Mesenchymal stem cell (in vitro differentiated cells and primary cell): ENCODE measurements around the gene AHNAK2.
A peak's percentile ranks its signal among the peaks of the same experiment; 100 is the strongest.

Source experiments
- DNase-seq: peaks from one replicate; pipeline ENCODE4 v3.0.0-alpha.2; 2013
- H2AFZ ChIP-seq: one replicate; pipeline ENCODE4 v1.6.1; 2013; ENCODE audit warnings: low read depth, mild to moderate bottlenecking, control low read depth, inconsistent platforms, low read length, moderate library complexity
- H2AK5ac ChIP-seq: 2 replicates; pipeline ENCODE4 v1.6.1; 2013; ENCODE audit warnings: low read length, moderate library complexity, mild to moderate bottlenecking, inconsistent platforms; ENCODE audit not compliant: severe bottlenecking
- H2BK120ac ChIP-seq: one replicate; pipeline ENCODE4 v1.6.1; 2013; ENCODE audit warnings: low read depth, mild to moderate bottlenecking, inconsistent platforms, low read length, moderate library complexity
- H2BK12ac ChIP-seq, 2 experiments: one replicate each; pipeline ENCODE4 v1.6.1; 2013; ENCODE audit warnings: inconsistent platforms in 2 of 2, low read length in 2 of 2, mild to moderate bottlenecking in 2 of 2, moderate library complexity in 2 of 2, control low read depth in 1 of 2
- H2BK15ac ChIP-seq: one replicate; pipeline ENCODE4 v1.6.1; 2013; ENCODE audit warnings: mild to moderate bottlenecking, low read depth, inconsistent platforms; ENCODE audit not compliant: poor library complexity, severe bottlenecking
- H2BK5ac ChIP-seq: 2 replicates; pipeline ENCODE4 v1.6.1; 2013; ENCODE audit warnings: low read depth, mild to moderate bottlenecking, low read length, control low read depth, inconsistent platforms; ENCODE audit not compliant: poor library complexity, severe bottlenecking
- H3K14ac ChIP-seq, 2 experiments: one replicate each; pipeline ENCODE4 v1.6.1; 2013; ENCODE audit warnings: inconsistent platforms in 2 of 2, low read length in 2 of 2, control low read depth in 1 of 2, mild to moderate bottlenecking in 1 of 2, moderate library complexity in 1 of 2
- H3K18ac ChIP-seq, 2 experiments: one replicate each; pipeline ENCODE4 v1.6.1; 2013; ENCODE audit warnings: inconsistent platforms in 2 of 2, low read length in 2 of 2, control low read depth in 1 of 2, low read depth in 1 of 2, mild to moderate bottlenecking in 1 of 2
- H3K23ac ChIP-seq, 2 experiments: one replicate each; pipeline ENCODE4 v1.6.1; 2013; ENCODE audit warnings: inconsistent platforms in 2 of 2, low read length in 2 of 2, mild to moderate bottlenecking in 2 of 2, moderate library complexity in 2 of 2, control low read depth in 1 of 2
- H3K27ac ChIP-seq: 2 replicates; pipeline ENCODE4 v1.5.1; 2013; ENCODE audit warnings: mild to moderate bottlenecking, moderate library complexity, low read length, control low read depth, inconsistent platforms; ENCODE audit not compliant: poor library complexity, severe bottlenecking
- H3K27me3 ChIP-seq, 2 experiments: 2 replicates each; pipeline versions ENCODE4 v1.6.1 to v1.7.0; 2013; ENCODE audit warnings: low read length in 2 of 2, mild to moderate bottlenecking in 2 of 2, moderate library complexity in 2 of 2, control low read depth in 1 of 2, inconsistent platforms in 1 of 2; ENCODE audit not compliant: control insufficient read depth in 1 of 2, insufficient read depth in 1 of 2
- H3K36me3 ChIP-seq, 2 experiments: 2 replicates each; pipeline versions ENCODE4 v1.6.1 to v1.7.0; 2013; ENCODE audit warnings: low read length in 2 of 2, control low read depth in 1 of 2, inconsistent platforms in 1 of 2, low read depth in 1 of 2, mild to moderate bottlenecking in 1 of 2; ENCODE audit not compliant: insufficient read depth in 2 of 2, control insufficient read depth in 1 of 2
- H3K4ac ChIP-seq, 2 experiments: one replicate each; pipeline ENCODE4 v1.6.1; 2013; ENCODE audit warnings: inconsistent platforms in 2 of 2, low read length in 2 of 2, mild to moderate bottlenecking in 2 of 2, moderate library complexity in 2 of 2, control low read depth in 1 of 2, low read depth in 1 of 2
- H3K4me1 ChIP-seq: 2 replicates; pipeline ENCODE4 v1.6.1; 2013; ENCODE audit warnings: low read depth, low read length, control low read depth; ENCODE audit not compliant: control insufficient read depth, insufficient read depth
- H3K4me2 ChIP-seq: 2 replicates; pipeline ENCODE4 v1.6.1; 2013; ENCODE audit warnings: low read length, mild to moderate bottlenecking, inconsistent platforms; ENCODE audit not compliant: poor library complexity, severe bottlenecking
- H3K4me3 ChIP-seq, 2 experiments: 2 replicates each; pipeline versions ENCODE4 v1.5.1 to v1.7.0; 2013; ENCODE audit warnings: low read length in 2 of 2, mild to moderate bottlenecking in 2 of 2, control low read depth in 1 of 2, low read depth in 1 of 2; ENCODE audit not compliant: insufficient read depth in 1 of 2
- H3K79me1 ChIP-seq: replicated peaks from 2 replicates; pipeline ENCODE4 v1.6.1; 2013; ENCODE audit warnings: mild to moderate bottlenecking, control low read depth, low read length, inconsistent platforms; ENCODE audit not compliant: poor library complexity, severe bottlenecking
- H3K9ac ChIP-seq: 2 replicates; pipeline ENCODE4 v1.7.0; 2013; ENCODE audit warnings: mild to moderate bottlenecking, low read length, moderate library complexity
- H3K9me3 ChIP-seq: 2 replicates; pipeline ENCODE4 v1.7.0; 2013; ENCODE audit warnings: mild to moderate bottlenecking, low read length; ENCODE audit not compliant: control insufficient read depth
- H4K8ac ChIP-seq: one replicate; pipeline ENCODE4 v1.6.1; 2013; ENCODE audit warnings: inconsistent platforms, mild to moderate bottlenecking, low read length, moderate library complexity
- H4K91ac ChIP-seq: one replicate; pipeline ENCODE4 v1.6.1; 2013; ENCODE audit warnings: mild to moderate bottlenecking, low read length, inconsistent platforms
- WGBS: methylation state at CpG from one replicate; pipeline ENCODE4 v1.1.7; 2013; ENCODE audit warnings: mixed read lengths; 5-methylcytosine and 5-hydroxymethylcytosine counted together

AHNAK2 gene

DNA sequence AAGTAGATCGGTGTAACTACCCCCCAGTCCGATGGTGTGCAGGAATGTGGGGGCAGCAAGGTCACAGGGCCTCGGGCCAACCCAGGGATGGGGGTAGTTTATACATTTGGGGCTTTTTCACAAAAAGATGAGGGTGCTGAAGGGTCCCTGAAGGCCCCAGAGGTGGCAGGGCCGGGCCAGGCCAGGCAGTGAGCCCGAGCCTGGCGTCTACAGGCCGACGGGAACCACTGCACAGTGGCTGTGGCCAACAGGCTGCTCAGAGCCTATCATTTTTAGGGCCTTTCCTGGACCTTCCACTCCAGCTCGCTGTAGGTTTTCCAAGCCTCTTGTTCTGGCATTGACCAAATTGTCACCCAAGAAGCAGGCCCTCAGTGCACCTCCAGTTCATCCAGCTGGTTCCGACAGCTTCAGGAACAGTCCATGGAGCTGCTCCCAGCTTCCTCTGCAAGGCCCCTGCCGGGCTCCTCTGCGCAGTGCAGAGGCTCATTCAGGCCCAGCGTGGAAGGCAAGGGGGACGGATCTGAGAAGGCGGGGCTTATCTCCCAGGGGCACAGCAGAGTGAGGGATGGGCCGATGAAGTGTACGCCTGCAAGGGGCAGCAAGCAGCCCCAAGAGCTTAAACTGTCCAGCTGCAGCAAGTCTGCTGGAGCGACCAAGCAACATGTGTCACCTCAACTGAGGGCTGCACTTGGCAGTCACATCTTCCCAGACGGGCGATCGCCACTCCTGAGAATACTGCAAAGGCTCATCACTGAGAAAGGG is 28.8 kb upstream of the AHNAK2 start:
- Histone ChIP-seq H3K27me3 (no peaks in the 10 kb centered on the region), H4K8ac (no peak overlapping the region), H3K4me1 (peaks cover 21% of the 10 kb centered on the region), H2BK120ac (no peak overlapping the region), H3K4me3 (no peak overlapping the region), H3K14ac (no peak overlapping the region), H2BK15ac (peak overlapping the region; percentile 36), H2BK5ac (no peak overlapping the region), H2AK5ac (no peak overlapping the region), H2BK12ac (no peak overlapping the region), H3K9me3 (no peaks in the 10 kb centered on the region), H2AFZ (no peak overlapping the region), H3K36me3 (peaks cover 34 to 58% of the 10 kb centered on the region in 2 experiments), H3K27ac (no peak overlapping the region), H3K18ac (no peak overlapping the region), H3K4me2 (no peak overlapping the region), H3K23ac (no peak overlapping the region), H3K9ac (no peak overlapping the region), H4K91ac (no peak overlapping the region), H3K79me1 (peaks cover 22% of the 10 kb centered on the region), H3K4ac (no peak overlapping the region)
- no peak for DNase-seq
- WGBS = 95% methylated on average over 21 of the region's 21 CpGs

DNA sequence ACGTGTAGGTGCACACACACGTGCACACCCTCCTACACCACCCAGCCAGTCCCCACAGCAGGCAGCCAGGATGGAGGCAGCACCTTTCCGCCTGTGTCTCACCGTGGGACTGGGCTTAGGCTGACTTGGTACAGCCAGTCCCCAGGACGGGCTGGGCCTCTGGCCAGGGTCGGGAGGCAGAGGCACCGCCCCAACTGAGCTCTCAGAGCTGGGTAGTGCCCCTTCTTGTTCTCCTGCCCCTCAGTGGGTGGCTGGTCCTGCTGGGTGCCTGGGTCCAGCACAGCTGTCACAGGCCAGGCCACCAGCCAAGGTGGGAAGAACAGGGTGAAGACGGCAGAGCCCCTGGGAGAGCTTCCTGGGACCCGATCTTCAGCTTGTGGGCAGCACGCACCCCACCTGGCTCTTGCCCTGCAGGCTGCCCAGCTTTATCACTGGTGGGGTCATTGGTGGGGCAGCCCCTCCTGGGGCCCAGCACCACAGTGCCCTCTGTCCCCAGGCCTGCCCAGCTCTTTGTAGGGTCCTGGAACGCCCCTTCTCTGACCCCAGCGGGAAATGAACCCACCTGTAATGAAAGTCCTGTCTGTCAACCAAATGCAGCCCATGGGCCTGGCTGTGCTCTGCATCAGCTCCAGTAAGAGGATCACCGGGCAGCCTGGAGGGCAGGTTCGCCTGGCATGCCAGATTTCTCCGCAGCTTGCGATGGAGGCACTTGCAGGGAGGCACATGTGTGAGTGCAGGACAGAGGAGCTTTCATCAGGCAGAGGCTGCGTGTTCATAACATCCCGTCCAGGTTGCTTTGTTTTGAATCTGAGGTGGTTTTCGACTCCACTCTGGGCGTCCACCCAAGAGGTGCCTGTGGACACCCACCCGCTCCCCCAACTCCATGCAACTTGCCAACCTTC is 28.0 kb upstream of the AHNAK2 start:
- Histone ChIP-seq H4K8ac (peak overlapping the region; percentile 36), H3K4me3 (no peak overlapping the region), H3K23ac (peak overlapping the region in 1 of 2 experiments; percentile 48), H2BK120ac (peak overlapping the region; percentile 42), H2BK15ac (peak overlapping the region; percentile 36), H3K4me1 (peaks cover 14% of the 10 kb centered on the region), H3K4ac (no peak overlapping the region), H3K9ac (no peak overlapping the region), H3K79me1 (peaks cover 25% of the 10 kb centered on the region), H3K4me2 (no peak overlapping the region), H2AFZ (no peak overlapping the region), H3K18ac (no peak overlapping the region), H3K36me3 (peaks cover 29 to 51% of the 10 kb centered on the region in 2 experiments), H3K9me3 (no peaks in the 10 kb centered on the region), H2BK5ac (no peak overlapping the region), H2AK5ac (no peak overlapping the region), H3K27me3 (no peaks in the 10 kb centered on the region), H3K14ac (no peak overlapping the region), H2BK12ac (no peak overlapping the region), H3K27ac (no peak overlapping the region), H4K91ac (no peak overlapping the region)
- no peak for DNase-seq
- 91% methylated on average over 20 of the region's 21 CpGs for WGBS

DNA sequence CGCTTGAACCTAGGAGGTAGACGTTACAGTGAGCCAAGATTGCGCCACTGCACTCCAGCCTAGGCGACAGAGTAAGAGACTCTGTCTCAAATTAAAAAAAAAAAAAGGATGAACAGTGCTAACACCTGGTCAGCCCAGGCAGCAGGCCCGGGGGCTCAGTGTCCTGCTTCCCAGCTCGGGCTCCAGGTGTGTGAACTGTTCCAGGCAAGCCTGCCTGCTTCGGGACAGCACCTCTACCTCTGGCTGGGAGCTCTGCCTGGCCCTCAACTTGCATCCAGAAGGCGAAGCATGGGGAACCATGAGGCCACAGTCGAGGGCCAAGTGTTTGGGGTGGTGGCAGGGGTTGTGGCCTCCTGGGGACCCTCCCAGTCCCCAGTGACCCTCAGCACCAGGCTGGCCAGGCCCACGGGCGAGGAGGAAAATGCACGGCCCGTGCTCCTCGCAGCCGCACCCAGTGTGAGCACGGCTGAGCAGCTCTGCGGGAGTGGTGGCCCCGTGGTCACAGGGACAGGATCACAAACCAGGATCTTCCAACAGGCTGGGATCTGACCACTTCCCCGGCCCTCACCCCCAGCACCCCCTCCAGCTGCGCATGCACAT is 27.3 kb upstream of the AHNAK2 start:
- DNase-seq = no peak
- Histone ChIP-seq H4K91ac (no peak overlapping the region), H2BK120ac (no peak overlapping the region), H3K27me3 (no peaks in the 10 kb centered on the region), H3K79me1 (peaks cover 25% of the 10 kb centered on the region), H4K8ac (peak overlapping the region; percentile 13), H3K9me3 (no peaks in the 10 kb centered on the region), H2BK15ac (no peak overlapping the region), H3K18ac (no peak overlapping the region), H3K36me3 (peaks cover 22 to 45% of the 10 kb centered on the region in 2 experiments), H3K23ac (no peak overlapping the region), H3K9ac (no peak overlapping the region), H2AFZ (no peak overlapping the region), H2BK12ac (no peak overlapping the region), H3K4ac (no peak overlapping the region), H3K4me2 (no peak overlapping the region), H2BK5ac (no peak overlapping the region), H3K4me3 (no peak overlapping the region), H3K14ac (no peak overlapping the region), H3K4me1 (peaks cover 11% of the 10 kb centered on the region), H2AK5ac (no peak overlapping the region), H3K27ac (no peak overlapping the region)
- 93% methylated on average over 20 of the region's 20 CpGs for WGBS

DNA sequence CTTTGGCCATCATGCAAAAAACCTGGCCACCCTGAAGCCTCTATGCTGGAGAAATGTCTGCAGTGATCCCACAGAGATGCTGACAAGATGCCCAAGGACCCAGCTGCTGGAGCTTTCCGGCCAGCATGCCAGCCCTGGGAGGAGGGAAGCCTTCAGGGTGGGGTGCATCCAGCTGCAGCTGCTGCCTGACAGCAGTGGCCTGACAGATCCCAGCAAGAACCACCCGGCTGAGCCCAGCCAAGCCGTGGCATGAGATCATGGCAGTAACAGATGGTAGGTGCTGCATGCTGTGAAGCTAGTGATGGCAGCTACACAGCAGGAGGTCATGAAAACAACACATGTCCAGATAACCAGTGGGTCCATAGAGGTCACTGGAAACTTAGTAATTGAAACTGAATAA is 21.2 kb upstream of the AHNAK2 start:
- Histone ChIP-seq H3K4me1 (no peaks in the 10 kb centered on the region), H3K23ac (no peak overlapping the region), H3K4me3 (no peak overlapping the region), H3K9me3 (peaks cover 6% of the 10 kb centered on the region), H2BK120ac (no peak overlapping the region), H2BK12ac (no peak overlapping the region), H3K18ac (no peak overlapping the region), H2BK15ac (no peak overlapping the region), H3K27me3 (no peaks in the 10 kb centered on the region), H4K91ac (no peak overlapping the region), H4K8ac (peak overlapping the region; percentile 16), H2AFZ (no peak overlapping the region), H2BK5ac (no peak overlapping the region), H3K27ac (no peak overlapping the region), H3K14ac (no peak overlapping the region), H3K79me1 (peaks cover 14% of the 10 kb centered on the region), H3K36me3 (peaks cover 30 to 37% of the 10 kb centered on the region in 2 experiments), H3K9ac (no peak overlapping the region), H2AK5ac (no peak overlapping the region), H3K4me2 (no peak overlapping the region), H3K4ac (no peak overlapping the region)
- WGBS = over 99% methylated on average over 3 of the region's 3 CpGs
- DNase-seq = no peak
